Naive thymus-derived CD4-positive, alpha-beta T cell (primary cell): ENCODE measurements around the gene CLCN7. TPM values are rescaled to one million over a fixed set of nuclear protein-coding genes. Genes with fewer than 3 reads are reported as not detected.
A peak's percentile ranks its signal among the peaks of the same experiment; 100 is the strongest.

Experiments used
- ATAC-seq: fragments of 150-1000 bp; cut with Tn5 transposase; 2 replicates; pipeline ENCODE4 v1.10.0; 2021; ENCODE audit warnings: mild to moderate bottlenecking, moderate library complexity
- CTCF ChIA-PET: fragments of 350-600 bp; sonication (Branson Sonifier 250); formaldehyde crosslinking; loops from one replicate; lab custom pipeline; 2021; ENCODE audit warnings: antibody characterized with exemption; lab: Charles Lee
- POLR2A ChIA-PET: fragments of 350-600 bp; sonication (Branson Sonifier 250); formaldehyde crosslinking; loops from one replicate; lab custom pipeline; 2021; ENCODE audit warnings: antibody characterized with exemption, inconsistent platforms; lab: Charles Lee
- DNase-seq, 9 donors: peaks; one replicate each; pipeline versions ENCODE4 v3.0.0 to v3.0.0-alpha.2; 2020 to 2022; ENCODE audit warnings: mixed read lengths in 1 of 9
- H3K27ac ChIP-seq: one replicate; pipeline ENCODE4 v1.7.0; 2013; ENCODE audit warnings: mild to moderate bottlenecking, low read depth, low read length, moderate library complexity
- H3K27me3 ChIP-seq, 2 donors: one replicate each; pipeline ENCODE4 v1.7.0; 2013; ENCODE audit warnings: low read length in 2 of 2, mild to moderate bottlenecking in 2 of 2, moderate library complexity in 2 of 2; ENCODE audit not compliant: control insufficient read depth in 2 of 2, insufficient read depth in 2 of 2
- H3K36me3 ChIP-seq, 3 experiments: 1 replicate in 2 of 3; 2 replicates in 1 of 3; pipeline ENCODE4 v1.7.0; 2013; ENCODE audit warnings: low read length in 3 of 3, mild to moderate bottlenecking in 3 of 3, moderate library complexity in 1 of 3; ENCODE audit not compliant: insufficient read depth in 3 of 3, control insufficient read depth in 2 of 3
- H3K4me1 ChIP-seq, 2 donors: one replicate each; pipeline ENCODE4 v1.7.0; 2013; ENCODE audit warnings: low read length in 2 of 2, mild to moderate bottlenecking in 2 of 2, moderate library complexity in 1 of 2; ENCODE audit not compliant: control insufficient read depth in 2 of 2, insufficient read depth in 2 of 2
- H3K4me3 ChIP-seq: 2 replicates; pipeline ENCODE4 v1.7.0; 2013; ENCODE audit warnings: mild to moderate bottlenecking, low read length
- H3K9me3 ChIP-seq, 3 experiments: 1 replicate in 2 of 3; 2 replicates in 1 of 3; pipeline ENCODE4 v1.7.0; 2013; ENCODE audit warnings: low read length in 3 of 3; ENCODE audit not compliant: control insufficient read depth in 2 of 3
- H3K27ac Mint-ChIP-seq, 9 donors: one replicate each; pipeline ENCODE4 v1.8.0; 2020 to 2022; ENCODE audit warnings: mixed read lengths in 9 of 9, mild to moderate bottlenecking in 8 of 9, moderate library complexity in 5 of 9, inconsistent platforms in 2 of 9
- H3K27me3 Mint-ChIP-seq, 5 donors: one replicate each; pipeline ENCODE4 v1.8.0; 2021 to 2022; ENCODE audit warnings: mixed read lengths in 5 of 5, mild to moderate bottlenecking in 1 of 5
- H3K36me3 Mint-ChIP-seq, 5 donors: one replicate each; pipeline ENCODE4 v1.8.0; 2020 to 2022; ENCODE audit warnings: mixed read lengths in 5 of 5, mild to moderate bottlenecking in 3 of 5, inconsistent platforms in 1 of 5
- H3K4me1 Mint-ChIP-seq, 7 donors: one replicate each; pipeline ENCODE4 v1.8.0; 2020 to 2022; ENCODE audit warnings: mixed read lengths in 7 of 7, mild to moderate bottlenecking in 3 of 7, inconsistent platforms in 1 of 7
- H3K4me3 Mint-ChIP-seq, 10 donors: one replicate each; pipeline ENCODE4 v1.8.0; 2020 to 2022; ENCODE audit warnings: mild to moderate bottlenecking in 10 of 10, mixed read lengths in 10 of 10, moderate library complexity in 6 of 10, inconsistent platforms in 2 of 10
- H3K9me3 Mint-ChIP-seq, 11 donors: one replicate each; pipeline ENCODE4 v1.8.0; 2020 to 2022; ENCODE audit warnings: mixed read lengths in 11 of 11, mild to moderate bottlenecking in 4 of 11, inconsistent platforms in 1 of 11, moderate library complexity in 1 of 11
- intact Hi-C, 2 donors: fragments of 100-400 bp; cut with micrococcal nuclease; formaldehyde crosslinking; loops; one replicate each; pipeline ENCODE4 v1.15.1; 2023
- polyA plus RNA-seq, 2 donors: library from polyadenylated mRNA; unstranded; fragments of 300-500 nt; fragmentation: Illumina TruSeq; gene quantifications; one replicate each; pipeline ENCODE4 v1.2.3, GENCODE V29; 2021
- total RNA-seq, 6 experiments: library from RNA in 5 of 6; stranded (reverse) in 5 of 6; gene quantifications; 1 replicate in 5 of 6; 2 replicates in 1 of 6; pipeline ENCODE4 v1.2.3 and lab custom pipeline; 2021 to 2026

The CLCN7 gene
- total and polyA plus RNA-seq, 7 experiments from 2014 or later: 17.0 to 140 (median 106) TPM

- peak overlapping the region; percentile 80 to 99 (median 92) for H3K4me3 Mint-ChIP-seq
- Histone ChIP-seq H3K27ac (no peak overlapping the region), H3K27me3 (no peaks in the 10 kb centered on the region), H3K4me1 (peaks cover 12 to 17% of the 10 kb centered on the region in 2 donors), H3K36me3 (peaks cover 0 to 57% (median 0%) of the 10 kb centered on the region in 3 experiments), H3K4me3 (no peak overlapping the region), H3K9me3 (no peaks in the 10 kb centered on the region)
- H3K4me1 Mint-ChIP-seq: peaks cover 9 to 20% (median 10%) of the 10 kb centered on the region in 7 donors
- ChIA-PET POLR2A (interaction anchor here (0.8 to 2.9 kb wide), 3 partner anchors 8 to 43 kb away, joined by 3 to 13 read pairs (median 5); no protein-coding TSS in a partner anchor), CTCF (no interaction called here)
- peaks cover 0 to 7% (median 0%) of the 10 kb centered on the region in 5 donors for H3K36me3 Mint-ChIP-seq
- intact Hi-C loops: loop anchor here in 1 of 2 donors (5.0 to 10.0 kb wide), 4 partner anchors 210 to 1018 kb away; partner anchors contain the start of genes ATP6V0C, MAPK8IP3, MSRB1 and TRAF7
- peaks cover 0 to 1% (median 0%) of the 10 kb centered on the region in 11 donors for H3K9me3 Mint-ChIP-seq
- ATAC-seq (no peak), DNase-seq (no peak)
- H3K27ac Mint-ChIP-seq: peak overlapping the region in 2 of 9 donors; percentile 46 to 97
- H3K27me3 Mint-ChIP-seq: no peaks in the 10 kb centered on the region
Observed at GRCh38 chr16:1494711-1495110, 19.9 kb upstream of the CLCN7 start.

GRCh38 chr16:1494129-1494640 is 19.4 kb upstream of the CLCN7 start:
- no peaks in the 10 kb centered on the region for H3K27me3 ChIP-seq
- ATAC-seq: no peak
- intact Hi-C loops: loop anchor here in 1 of 2 donors (5.0 to 10.0 kb wide), 4 partner anchors 211 to 1018 kb away; partner anchors contain the start of genes ATP6V0C, MAPK8IP3, MSRB1 and TRAF7
- no peaks in the 10 kb centered on the region for H3K9me3 ChIP-seq
- peaks cover 9 to 20% (median 10%) of the 10 kb centered on the region in 7 donors for H3K4me1 Mint-ChIP-seq
- H3K9me3 Mint-ChIP-seq: peaks cover 0 to 1% (median 0%) of the 10 kb centered on the region in 11 donors
- POLR2A ChIA-PET: interaction anchor here (1.7 to 4.4 kb wide), 5 partner anchors 8 to 212 kb away, joined by 5 to 38 read pairs (median 8); partner anchors contain the start of genes MAPK8IP3 and TMEM204
- no peaks in the 10 kb centered on the region for H3K27me3 Mint-ChIP-seq
- H3K27ac Mint-ChIP-seq: peak overlapping the region in 6 of 9 donors; percentile 46 to 97 (median 72)
- peaks cover 12 to 17% of the 10 kb centered on the region in 2 donors for H3K4me1 ChIP-seq
- peak overlapping the region; percentile 80 to 99 (median 92) for H3K4me3 Mint-ChIP-seq
- CTCF ChIA-PET: no interaction called here
- H3K4me3 ChIP-seq: peak overlapping the region; percentile 59
- H3K27ac ChIP-seq: peak overlapping the region; percentile 88
- DNase-seq: no peak
- H3K36me3 ChIP-seq: peaks cover 0 to 54% (median 0%) of the 10 kb centered on the region in 3 experiments
- H3K36me3 Mint-ChIP-seq: peaks cover 0 to 7% (median 0%) of the 10 kb centered on the region in 5 donors

GRCh38 chr16:1493746-1494094 is 18.9 kb upstream of the CLCN7 start:
- peaks cover 9 to 20% (median 10%) of the 10 kb centered on the region in 7 donors for H3K4me1 Mint-ChIP-seq
- intact Hi-C loops: loop anchor here (1.0 to 10.0 kb wide), 12 partner anchors 18 to 1019 kb away; partner anchors contain the start of genes CLCN7 (in 2 of the 2), CRAMP1 (in 2 of the 2), IFT140 (in 2 of the 2) and TMEM204 (in 2 of the 2)
- peak; percentile 1 for ATAC-seq
- no peaks in the 10 kb centered on the region for H3K27me3 Mint-ChIP-seq
- Histone ChIP-seq H3K27me3 (no peaks in the 10 kb centered on the region), H3K27ac (peak overlapping the region; percentile 88), H3K36me3 (peaks cover 0 to 49% (median 0%) of the 10 kb centered on the region in 3 experiments), H3K4me1 (peaks cover 12 to 17% of the 10 kb centered on the region in 2 donors), H3K4me3 (peak overlapping the region; percentile 59), H3K9me3 (no peaks in the 10 kb centered on the region)
- peak overlapping the region in 6 of 9 donors; percentile 62 to 97 (median 76) for H3K27ac Mint-ChIP-seq
- DNase-seq: peak in 1 of 9 donors; percentile 10
- H3K9me3 Mint-ChIP-seq: peaks cover 0 to 1% (median 0%) of the 10 kb centered on the region in 11 donors
- ChIA-PET CTCF (no interaction called here), POLR2A (interaction anchor here (1.2 to 4.4 kb wide), 8 partner anchors 9 to 212 kb away, joined by 3 to 38 read pairs (median 5); partner anchors contain the start of genes JPT2, MAPK8IP3, TMEM204 and UBE2I)
- H3K4me3 Mint-ChIP-seq: peak overlapping the region; percentile 80 to 99 (median 92)
- H3K36me3 Mint-ChIP-seq: peaks cover 0 to 6% (median 0%) of the 10 kb centered on the region in 5 donors

- Histone ChIP-seq H3K36me3 (peaks cover 0 to 43% (median 0%) of the 10 kb centered on the region in 3 experiments), H3K27ac (peak within 1 kb of the TSS; percentile 88), H3K4me3 (peak within 1 kb of the TSS; percentile 59), H3K27me3 (no peaks in the 10 kb centered on the region), H3K9me3 (no peaks in the 10 kb centered on the region), H3K4me1 (peaks cover 12 to 17% of the 10 kb centered on the region in 2 donors)
- peak within 1 kb of the TSS; percentile 83 to 99 (median 94) for H3K4me3 Mint-ChIP-seq
- CTCF ChIA-PET: interaction anchor here (1.3 kb wide), 1 partner anchor 41 kb away, joined by 3 read pairs; the partner anchor contains the start of gene TMEM204
- intact Hi-C loops: loop anchor here (1.0 to 10.0 kb wide), 12 partner anchors 18 to 1019 kb away; partner anchors contain the start of genes CLCN7 (in 2 of the 2), CRAMP1 (in 2 of the 2), IFT140 (in 2 of the 2) and TMEM204 (in 2 of the 2)
- DNase-seq: peak; percentile 82 to 96 (median 90)
- ATAC-seq: peak; percentile 96
- peak within 1 kb of the TSS; percentile 97 to 100 (median 99) for H3K27ac Mint-ChIP-seq
- H3K4me1 Mint-ChIP-seq: peaks cover 9 to 20% (median 12%) of the 10 kb centered on the region in 7 donors
- POLR2A ChIA-PET: interaction anchor here (0.6 to 4.4 kb wide), 16 partner anchors 9 to 721 kb away, joined by 3 to 38 read pairs (median 5); partner anchors contain the start of genes JPT2, MAPK8IP3, PGP and TMEM204
- no peaks in the 10 kb centered on the region for H3K27me3 Mint-ChIP-seq
- H3K9me3 Mint-ChIP-seq: peaks cover 0 to 1% (median 0%) of the 10 kb centered on the region in 11 donors
- peaks cover 0 to 1% (median 0%) of the 10 kb centered on the region in 5 donors for H3K36me3 Mint-ChIP-seq
Observed at GRCh38 chr16:1492923-1493745, 18.3 kb upstream of the CLCN7 start, which contains the start of gene TELO2. TELO2 (plus strand) TSS chr16:1493360; CDS start chr16:1494282, 922 bp downstream.

- H3K4me3 Mint-ChIP-seq: peak overlapping the region; percentile 83 to 99 (median 94)
- Histone ChIP-seq H3K4me3 (peak overlapping the region; percentile 59), H3K36me3 (peaks cover 0 to 36% (median 0%) of the 10 kb centered on the region in 3 experiments), H3K4me1 (peaks cover 12 to 17% of the 10 kb centered on the region in 2 donors), H3K9me3 (no peaks in the 10 kb centered on the region), H3K27me3 (no peaks in the 10 kb centered on the region), H3K27ac (peak overlapping the region; percentile 88)
- H3K36me3 Mint-ChIP-seq: peaks cover 0 to 1% (median 0%) of the 10 kb centered on the region in 5 donors
- peak overlapping the region; percentile 97 to 100 (median 99) for H3K27ac Mint-ChIP-seq
- peaks cover 0 to 1% (median 0%) of the 10 kb centered on the region in 11 donors for H3K9me3 Mint-ChIP-seq
- intact Hi-C loops: loop anchor here (2.0 to 10.0 kb wide), 6 partner anchors 40 to 1020 kb away; partner anchors contain the start of genes TMEM204 (in 2 of the 2), ATP6V0C (in 1 of the 2), CRAMP1 (in 1 of the 2) and IFT140 (in 1 of the 2)
- H3K4me1 Mint-ChIP-seq: peaks cover 9 to 20% (median 12%) of the 10 kb centered on the region in 7 donors
- ChIA-PET CTCF (interaction anchor here (0.7 to 1.3 kb wide), 2 partner anchors 42 to 290 kb away, joined by 3 to 4 read pairs; partner anchors contain the start of genes SPSB3 and TMEM204), POLR2A (interaction anchor here (0.6 to 4.4 kb wide), 15 partner anchors 15 to 436 kb away, joined by 3 to 38 read pairs (median 5); partner anchors contain the start of genes JPT2, MAPK8IP3, TMEM204 and UBE2I)
- peak in 1 of 9 donors; percentile 8 for DNase-seq
- no peak for ATAC-seq
- H3K27me3 Mint-ChIP-seq: no peaks in the 10 kb centered on the region
Observed at GRCh38 chr16:1492082-1492922, 17.5 kb upstream of the CLCN7 start.
